ENCODE data around the gene NDUFB8.

Gene NDUFB8

GRCh38 chr10:100537475-100537874 lies 7.8 kb upstream of the NDUFB8 start:
- no peak for DNase-seq (ENCODE audit: low read depth in 2 of 2)

GRCh38 chr10:100535715-100536353 lies 6.2 kb upstream of the NDUFB8 start, which contains the start of gene HIF1AN:
TSS of gene HIF1AN (plus strand) at chr10:100535943. CDS start at chr10:100535959, 16 bp downstream.
- peak; percentile 77 to 78 for DNase-seq (ENCODE audit: low read depth in 2 of 2)

GRCh38 chr10:100535338-100535714 lies 5.7 kb upstream of the NDUFB8 start:
- no peak for DNase-seq (ENCODE audit: low read depth in 2 of 2)

GRCh38 chr10:100534726-100535125 lies 5.1 kb upstream of the NDUFB8 start:
- no peak for DNase-seq (ENCODE audit: low read depth in 2 of 2)

GRCh38 chr10:100531761-100532160 lies 2.1 kb upstream of the NDUFB8 start:
- no peak for DNase-seq (ENCODE audit: low read depth in 2 of 2)

- DNase-seq (ENCODE audit: low read depth in 2 of 2), result no peak
These were observed 673 bp downstream of the NDUFB8 start for GRCh38 chr10:100528921-100529474.

- no peak for DNase-seq (ENCODE audit: low read depth in 2 of 2)
These were observed 1.4 kb downstream of the NDUFB8 start for GRCh38 chr10:100528123-100528886.

- DNase-seq (ENCODE audit: low read depth in 2 of 2), result no peak
These were observed 5.0 kb downstream of the NDUFB8 start for GRCh38 chr10:100524638-100525037.

GRCh38 chr10:100524206-100524605 lies 5.5 kb downstream of the NDUFB8 start:
- no peak for DNase-seq (ENCODE audit: low read depth in 2 of 2)

- DNase-seq (ENCODE audit: low read depth in 2 of 2), result no peak
These were observed 6.7 kb downstream of the NDUFB8 start for GRCh38 chr10:100522945-100523344.

- no peak for DNase-seq (ENCODE audit: low read depth in 2 of 2)
These were observed 7.4 kb downstream of the NDUFB8 start for GRCh38 chr10:100522107-100522801.

- DNase-seq (ENCODE audit: low read depth in 2 of 2), result no peak
These were observed 8.9 kb downstream of the NDUFB8 start for GRCh38 chr10:100520811-100521210.

- no peak for DNase-seq (ENCODE audit: low read depth in 2 of 2)
These were observed 10.2 kb downstream of the NDUFB8 start, which contains the start of gene SEC31B for GRCh38 chr10:100519311-100520051. TSS of gene SEC31B (minus strand) at chr10:100519861. CDS start at chr10:100516952, 2,909 bp downstream.

GRCh38 chr10:100518761-100519241 lies 10.9 kb downstream of the NDUFB8 start:
- no peak for DNase-seq (ENCODE audit: low read depth in 2 of 2)

GRCh38 chr10:100516847-100517246 lies 12.8 kb downstream of the NDUFB8 start:
- no peak for DNase-seq (ENCODE audit: low read depth in 2 of 2)

GRCh38 chr10:100515612-100516011 lies 14.1 kb downstream of the NDUFB8 start:
- DNase-seq (ENCODE audit: low read depth in 2 of 2), result no peak

GRCh38 chr10:100510533-100511308 lies 18.9 kb downstream of the NDUFB8 start:
- DNase-seq (ENCODE audit: low read depth in 2 of 2), result peak; percentile 45 to 67

- peak; percentile 47 to 53 for DNase-seq (ENCODE audit: low read depth in 2 of 2)
These were observed 20.3 kb downstream of the NDUFB8 start for GRCh38 chr10:100509241-100509840.

- no peak for DNase-seq (ENCODE audit: low read depth in 2 of 2)
These were observed 20.9 kb downstream of the NDUFB8 start for GRCh38 chr10:100508691-100509150.

- DNase-seq (ENCODE audit: low read depth in 2 of 2), result no peak
These were observed 21.4 kb downstream of the NDUFB8 start for GRCh38 chr10:100508266-100508665.
